NK-92 (cell line): ENCODE data around the gene CASP1.
"Not testable (repeated sequence)": the region's sequence is repeated elsewhere in the genome, so short reads cannot be mapped to it uniquely, and the experiment has no call there.

Experiments
- DNase-seq: peaks from one replicate; lab custom pipeline; 2025; ENCODE audit not compliant: unreplicated experiment; lab: John Stamatoyannopoulos, UW

Gene CASP1

DNA sequence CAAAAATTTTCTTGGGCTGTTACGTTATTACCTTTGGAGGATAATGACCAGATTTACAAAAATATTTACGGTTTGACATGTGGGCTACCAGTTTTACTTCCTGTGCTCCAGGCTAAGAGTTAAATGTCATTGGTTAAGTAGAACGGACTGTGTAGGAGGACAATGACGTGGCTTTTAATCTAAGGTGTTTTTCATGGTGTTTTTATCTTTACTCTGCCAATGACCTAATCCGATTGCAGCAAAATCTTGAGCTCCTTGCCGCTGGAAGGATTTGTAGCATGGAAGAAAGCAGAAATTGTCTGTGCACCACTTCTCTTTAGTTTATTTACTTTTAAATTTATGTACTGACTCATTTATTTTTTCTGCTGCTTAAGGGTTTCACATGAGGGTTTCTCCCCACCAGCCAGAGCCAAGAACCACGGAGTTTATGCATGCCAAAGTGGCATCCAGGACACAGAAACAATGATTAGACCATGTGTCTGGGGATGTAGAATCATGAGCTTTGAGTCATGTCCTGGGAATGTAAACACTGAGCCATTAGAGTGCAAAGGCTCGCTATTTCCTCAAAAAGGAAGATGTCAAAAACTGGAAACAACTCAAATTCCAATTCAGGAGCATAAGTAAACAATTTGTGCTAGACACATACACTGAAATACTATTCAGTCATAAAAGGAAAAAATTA lies 12.1 kb upstream of the CASP1 start:
- no peak for DNase-seq

DNA sequence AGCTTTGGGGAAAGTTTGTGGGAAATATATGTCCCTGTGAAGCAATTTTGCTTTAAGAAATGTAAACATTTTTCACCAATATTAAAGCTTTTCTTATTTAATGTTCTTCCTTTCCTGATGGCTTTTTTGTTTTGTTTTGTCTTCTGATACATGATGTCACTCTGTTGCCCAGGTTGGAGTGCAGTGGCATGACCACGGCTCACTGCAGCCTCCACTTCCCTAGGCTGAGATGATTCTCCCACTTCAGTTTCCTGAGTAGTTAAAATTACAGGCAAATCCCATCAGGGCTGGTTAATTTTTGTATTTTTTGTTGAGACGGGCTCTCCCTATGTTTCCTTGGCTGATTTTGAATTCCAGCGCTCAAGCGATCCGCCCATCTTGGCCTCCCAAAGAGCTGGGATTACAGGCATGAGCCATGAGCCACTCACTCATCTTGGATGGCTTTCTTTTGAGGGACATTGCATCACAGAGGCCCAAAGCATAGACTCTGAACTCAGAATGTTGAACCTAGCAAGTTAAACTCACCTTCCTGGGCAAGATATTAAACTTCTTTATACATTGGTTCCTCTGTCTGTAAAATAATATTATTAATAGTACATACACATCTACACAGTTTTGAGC lies 10.8 kb upstream of the CASP1 start:
- DNase-seq: no peak

GRCh38 chr11:105044557-105045524 lies 9.9 kb upstream of the CASP1 start, which contains the start of gene CARD16:
TSS of gene CARD16 (minus strand) at chr11:105045335. CDS start at chr11:105045297, 38 bp downstream.
- DNase-seq: not testable (repeated sequence)

- no peak for DNase-seq
Observed at GRCh38 chr11:105042178-105042577, 7.2 kb upstream of the CASP1 start.

DNA sequence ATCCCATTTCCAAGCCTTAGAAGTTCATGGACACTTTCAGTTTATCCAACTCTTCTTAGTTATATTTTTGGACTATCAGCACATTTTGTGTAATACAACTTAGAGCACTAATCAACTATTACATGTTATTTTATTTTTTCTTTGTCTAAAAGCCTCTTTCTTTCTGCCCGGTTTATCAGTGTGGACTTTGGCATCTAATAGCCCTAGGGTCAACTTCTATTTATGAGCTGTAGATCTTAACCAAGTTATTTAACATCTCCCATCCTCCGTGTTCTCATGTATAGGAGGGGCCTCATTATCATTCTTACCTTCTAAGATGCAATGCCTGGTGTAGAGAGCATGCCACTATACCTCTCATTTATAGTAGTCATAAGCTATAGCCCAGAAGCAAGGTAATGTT lies 5.8 kb upstream of the CASP1 start:
- DNase-seq: no peak

DNA sequence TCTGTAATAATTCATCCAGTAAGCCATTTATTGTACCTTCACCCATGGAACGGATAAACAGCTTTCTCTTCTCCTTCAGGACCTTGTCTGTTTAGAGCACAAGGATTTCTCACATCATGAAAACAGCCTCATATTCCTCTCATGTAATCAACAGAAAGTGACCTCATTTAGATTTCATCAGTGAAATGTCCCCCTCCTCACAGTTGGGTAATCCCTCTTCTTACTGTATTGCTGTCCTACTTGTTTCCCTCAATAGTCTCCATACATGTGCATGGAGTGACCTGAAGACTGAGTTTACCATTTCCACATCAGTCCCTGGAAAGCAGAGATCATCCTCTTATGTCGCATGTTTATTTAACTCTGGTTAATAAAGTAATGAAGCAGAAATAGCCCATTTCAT lies 556 bp downstream of the CASP1 start:
- DNase-seq: not testable (repeated sequence)

GRCh38 chr11:105033781-105034180 lies 1.2 kb downstream of the CASP1 start:
- DNase-seq: no peak

- no peak for DNase-seq
Observed at GRCh38 chr11:105033343-105033742, 1.6 kb downstream of the CASP1 start.

- DNase-seq: no peak
Observed at GRCh38 chr11:105032495-105032894, 2.4 kb downstream of the CASP1 start.

DNA sequence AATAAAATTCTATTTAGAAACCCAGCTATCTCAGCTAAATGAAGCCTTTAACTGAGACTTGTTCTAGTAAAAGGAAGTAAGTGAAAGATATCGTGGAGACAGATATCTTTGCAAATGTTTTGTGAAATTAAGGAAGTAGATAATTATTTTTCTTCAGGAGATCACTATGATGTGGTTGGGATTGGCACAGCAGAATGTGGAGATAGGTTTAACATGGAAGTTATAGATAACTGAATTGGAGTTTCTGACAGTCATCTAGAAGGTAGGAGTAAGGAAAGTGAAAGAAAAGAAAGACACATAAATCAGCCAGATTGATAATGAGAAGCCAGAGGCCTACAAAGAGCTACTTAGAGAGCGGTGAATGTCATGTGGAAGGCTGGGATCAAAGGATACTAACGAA lies 7.3 kb downstream of the CASP1 start:
- DNase-seq: no peak

DNA sequence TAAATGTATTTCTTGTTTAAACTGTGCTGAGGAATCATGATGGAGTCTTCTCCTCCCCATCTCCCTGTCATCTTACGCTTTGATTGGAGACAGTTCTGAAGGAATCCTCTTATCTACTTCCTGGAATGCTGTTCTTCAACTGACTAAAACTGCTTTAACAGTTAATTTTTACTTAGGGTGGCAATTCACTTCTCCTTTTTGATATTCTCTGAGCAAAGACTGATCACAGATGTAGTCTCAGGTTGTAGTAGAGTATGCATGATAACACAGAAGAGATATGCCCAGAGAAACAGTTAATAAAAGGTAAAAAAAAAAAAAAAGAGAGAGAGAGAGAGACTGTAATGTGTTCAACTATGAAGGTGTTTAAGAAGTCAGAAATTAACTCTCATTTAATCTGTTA lies 10.6 kb downstream of the CASP1 start:
- DNase-seq: no peak

- DNase-seq: no peak
Observed at GRCh38 chr11:105023003-105023402, 11.9 kb downstream of the CASP1 start, which contains the start of gene CASP5. TSS of gene CASP5 (minus strand) at chr11:105023168. CDS start at chr11:105023136, 32 bp downstream.

GRCh38 chr11:105022527-105022926 lies 12.4 kb downstream of the CASP1 start:
- no peak for DNase-seq

DNA sequence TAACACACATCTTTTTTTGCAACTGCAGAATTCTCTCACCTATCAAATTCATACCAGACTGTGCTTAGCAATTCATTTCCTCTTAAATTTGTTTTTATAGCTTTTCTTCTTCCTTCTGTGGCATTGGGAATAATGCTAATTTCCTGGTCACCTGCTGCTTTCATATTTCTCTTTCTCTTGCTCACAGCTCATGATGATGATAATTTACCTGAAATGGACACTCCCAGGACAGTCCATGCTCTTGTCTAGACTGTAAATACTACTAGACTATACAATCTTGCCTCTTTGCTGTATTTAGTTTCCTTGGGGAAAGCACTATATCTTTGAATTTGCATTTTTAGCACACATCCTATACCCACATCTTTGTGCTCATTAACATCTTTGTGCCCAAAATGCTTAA lies 27.5 kb downstream of the CASP1 start:
- DNase-seq: no peak

DNA sequence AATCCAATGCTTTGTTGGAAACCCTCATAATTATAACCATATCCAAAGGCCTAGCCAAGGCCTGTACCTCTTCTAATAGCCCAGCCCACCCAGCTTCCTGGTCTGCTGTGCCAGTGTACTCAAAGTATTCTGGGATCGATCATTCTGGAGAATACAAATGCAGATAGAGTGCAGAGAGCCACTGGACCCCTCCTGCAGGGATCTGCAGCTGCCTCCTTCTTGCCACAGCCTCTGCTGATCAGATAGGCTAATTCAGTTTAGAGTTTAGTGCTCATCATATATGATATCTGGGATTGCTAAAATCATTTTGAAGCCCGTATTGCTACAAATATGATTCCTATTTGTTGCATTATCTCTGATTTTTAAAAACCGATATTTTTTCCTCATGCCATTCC lies 29.5 kb downstream of the CASP1 start:
- DNase-seq: no peak

DNA sequence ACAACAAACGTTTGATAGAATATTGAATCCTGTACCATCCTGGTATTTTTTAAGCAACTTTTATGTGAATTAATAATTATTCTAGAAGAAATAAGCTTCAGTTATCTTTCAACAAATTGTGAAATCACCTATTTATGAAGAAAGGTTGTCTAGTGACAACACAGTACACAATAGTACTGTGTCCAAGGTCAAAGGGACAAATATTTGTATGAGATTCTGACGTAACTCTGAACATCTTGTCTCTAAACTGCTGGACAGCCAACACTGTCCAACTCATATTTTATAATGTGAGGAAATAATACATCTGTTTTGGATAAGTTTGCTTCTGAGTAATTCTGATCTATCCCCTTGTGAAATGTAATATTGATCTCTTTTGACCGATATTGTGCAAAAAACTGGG lies 30.9 kb downstream of the CASP1 start:
- DNase-seq: no peak

- DNase-seq: no peak
Observed at GRCh38 chr11:105003151-105003550, 31.8 kb downstream of the CASP1 start.

DNA sequence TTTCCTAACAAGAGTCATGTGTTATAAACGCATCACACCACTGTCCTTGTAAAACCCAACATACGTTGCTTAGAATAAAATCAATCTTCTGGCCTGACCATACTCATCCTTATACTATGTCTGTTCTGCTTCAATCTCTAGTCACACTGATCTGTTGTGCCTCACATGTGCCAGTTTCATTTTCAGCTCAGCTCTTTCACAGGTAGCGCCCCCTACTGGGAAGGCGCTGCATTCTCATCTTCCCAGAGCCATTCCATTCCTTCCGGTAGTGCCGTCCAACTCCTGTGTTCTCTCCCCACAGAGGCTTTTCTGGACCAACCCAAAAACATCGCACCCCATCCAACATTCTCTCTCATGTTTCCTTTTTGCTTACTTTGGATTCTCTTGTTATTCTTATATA lies 34.1 kb downstream of the CASP1 start:
- DNase-seq: no peak

DNA sequence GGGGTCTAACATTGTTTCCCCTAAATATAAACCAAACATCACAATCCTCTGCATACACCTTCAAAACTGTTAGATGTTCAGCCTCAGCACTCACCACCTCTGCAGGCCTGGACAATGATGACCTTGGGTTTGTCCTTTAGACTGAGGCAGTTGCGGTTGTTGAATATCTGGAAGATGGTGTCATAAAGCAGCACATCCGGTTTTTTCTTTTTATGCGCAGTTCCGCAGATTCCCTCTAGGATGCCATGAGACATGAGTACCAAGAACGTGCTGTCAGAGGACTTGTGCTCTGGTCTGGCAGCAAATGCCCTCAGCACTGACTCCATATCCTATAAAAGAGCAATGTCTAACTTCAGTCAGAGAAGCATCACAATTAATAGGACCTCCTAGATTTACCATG lies 34.8 kb downstream of the CASP1 start:
- no peak for DNase-seq

GRCh38 chr11:104999721-105000120 lies 35.2 kb downstream of the CASP1 start:
- DNase-seq: no peak

GRCh38 chr11:104997288-104997687 lies 37.7 kb downstream of the CASP1 start:
- DNase-seq: no peak

DNA sequence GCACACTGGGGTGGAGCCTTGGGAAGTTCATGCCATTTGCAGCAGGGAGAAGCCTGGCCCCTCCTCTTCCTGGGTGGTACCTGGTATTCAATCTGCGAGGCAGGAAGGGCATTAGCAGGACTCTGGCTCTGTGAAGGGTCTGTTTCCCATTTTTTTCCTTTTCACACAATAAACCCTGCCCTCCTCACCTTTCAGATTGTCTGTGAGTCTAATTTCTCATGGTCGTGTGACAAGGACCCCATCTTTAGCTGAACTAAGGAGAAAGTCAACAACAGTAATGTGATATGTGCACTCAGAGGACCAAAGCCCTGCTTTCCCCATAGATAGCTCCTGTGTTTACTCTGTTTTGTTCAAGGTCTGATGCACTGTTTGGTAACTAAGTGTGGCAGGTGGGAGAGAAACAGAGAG lies 39.9 kb downstream of the CASP1 start:
- DNase-seq: no peak
